GM12874 (cell line): ENCODE measurements around the gene NAV3.

Source experiments
- CTCF ChIP-seq: IDR thresholded peaks from 2 replicates; pipeline ENCODE4 v1.5.1; 2011; ENCODE audit warnings: low read depth, mild to moderate bottlenecking, control low read depth, low read length, moderate library complexity; ENCODE audit not compliant: insufficient read depth

NAV3 gene

GRCh38 chr12:77818351-77818750 lies 12.3 kb upstream of the NAV3 start:
- TF ChIP-seq CTCF, result no peak

GRCh38 chr12:77821699-77822203 lies 8.9 kb upstream of the NAV3 start:
- TF ChIP-seq CTCF, result no peak

GRCh38 chr12:77833329-77833728 lies 2.6 kb downstream of the NAV3 start:
- TF ChIP-seq CTCF, result no peak

GRCh38 chr12:77834618-77835017 lies 3.9 kb downstream of the NAV3 start:
- TF ChIP-seq CTCF, result no peak

- no peak for TF ChIP-seq CTCF
Observed at GRCh38 chr12:77835969-77836368, 5.3 kb downstream of the NAV3 start.

GRCh38 chr12:77837876-77838291 lies 7.2 kb downstream of the NAV3 start:
- no peak for TF ChIP-seq CTCF

GRCh38 chr12:77841521-77841920 lies 10.8 kb downstream of the NAV3 start:
- no peak for TF ChIP-seq CTCF
